Stimulated activated CD4-positive, alpha-beta T cell treated with anti-CD3 and anti-CD28 coated beads, Interleukin-12 subunit alpha, Interleukin-12 subunit beta, amount 100 ng/mL, for 48 hours (primary cell): Measurements from ENCODE around the gene SLC7A1.

Experiments
- DNase-seq, 3 donors: peaks; one replicate each; pipeline ENCODE4 v3.0.0-alpha.2; 2020; ENCODE audit warnings: low read depth in 2 of 3, low spot score in 1 of 3

The SLC7A1 gene

DNA sequence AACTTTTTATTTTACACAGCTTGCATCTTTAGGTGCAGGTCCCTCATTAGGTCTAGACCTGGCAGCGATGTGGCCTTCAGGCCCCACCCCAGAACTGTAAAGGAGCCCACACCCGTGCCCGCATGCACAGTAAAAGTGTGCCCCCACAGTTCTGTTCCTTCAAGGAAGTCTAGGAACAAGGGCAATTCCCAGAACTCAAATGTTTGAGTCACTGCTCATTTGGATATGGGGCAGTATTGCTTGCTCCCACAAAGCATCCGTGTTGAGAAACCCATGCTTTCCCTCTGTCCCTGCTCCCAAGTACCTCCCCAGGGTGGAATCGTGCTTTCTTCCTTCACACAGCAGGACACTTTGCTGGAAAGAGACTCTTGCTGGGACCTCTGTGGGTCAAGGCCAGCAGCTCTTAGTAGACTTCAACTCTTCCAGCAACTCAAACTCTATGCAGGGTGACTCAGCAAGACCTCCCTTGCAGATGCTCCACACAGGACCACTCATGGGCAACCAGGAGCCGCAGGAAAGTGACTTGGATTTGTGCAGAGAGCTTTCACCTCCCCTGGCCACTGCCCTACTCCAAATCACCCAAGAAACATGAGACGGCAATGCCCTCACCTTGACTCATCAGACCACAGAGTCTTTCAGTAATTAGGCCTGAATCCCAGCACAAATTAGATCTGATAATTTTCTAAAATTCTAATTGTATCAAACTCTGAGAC is 12.3 kb downstream of the SLC7A1 start:
- DNase-seq: no peak

DNA sequence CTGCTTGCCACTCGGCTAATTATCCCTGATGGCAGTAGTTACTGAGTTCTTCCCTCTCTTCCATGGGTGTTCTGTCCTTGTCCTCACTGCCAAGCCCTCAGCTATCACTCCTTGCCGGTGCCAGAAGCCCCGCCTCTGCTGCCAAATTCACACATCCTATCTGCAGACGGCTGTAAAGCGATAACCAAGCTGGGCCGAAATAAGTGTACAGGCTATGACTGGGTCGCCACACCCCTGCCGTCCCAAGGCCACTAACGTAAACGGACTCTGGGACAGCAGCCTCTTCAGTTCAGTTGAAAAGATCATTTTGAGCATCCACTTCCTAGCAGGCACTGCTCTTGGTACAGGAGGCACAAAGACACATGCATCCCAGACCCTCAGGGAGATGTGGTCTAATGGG is 13.3 kb downstream of the SLC7A1 start:
- DNase-seq: no peak

DNA sequence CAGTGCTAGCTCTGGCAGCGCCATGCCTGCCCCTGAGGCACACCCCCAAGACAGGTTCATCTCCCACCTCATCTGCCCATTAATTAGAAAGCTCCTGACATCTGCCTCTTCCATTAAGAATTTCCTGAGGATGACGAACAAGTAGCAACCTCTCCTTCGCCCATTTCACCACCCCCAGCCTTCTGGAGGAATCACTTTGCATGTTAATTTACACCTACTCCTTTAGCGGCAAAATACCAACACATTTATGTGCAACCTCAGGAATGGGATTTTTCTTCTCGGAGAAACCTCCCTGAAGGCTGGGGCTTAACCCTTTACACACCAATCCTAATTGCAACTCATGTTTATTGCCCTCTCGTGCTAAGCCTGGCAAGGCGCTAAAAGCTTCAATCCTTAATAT is 13.8 kb downstream of the SLC7A1 start:
- no peak for DNase-seq

DNA sequence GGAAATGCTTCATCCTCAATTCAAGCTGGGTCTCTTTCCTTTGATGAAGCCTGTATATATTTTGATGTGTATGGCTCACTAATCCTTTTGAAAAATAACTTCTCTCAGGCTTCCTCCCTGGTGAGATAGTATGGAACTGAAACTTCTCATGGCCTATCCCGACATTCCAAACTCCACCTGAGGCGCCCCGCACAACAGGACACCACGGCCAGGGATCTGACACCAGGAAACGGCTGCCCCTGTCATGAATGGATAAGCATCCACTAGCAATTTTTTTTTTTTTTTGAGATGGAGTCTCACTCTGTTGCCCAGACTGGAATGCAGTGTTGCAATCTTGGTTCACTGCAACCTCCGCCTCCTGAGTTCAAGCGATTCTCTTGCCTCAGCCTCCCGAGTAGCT is 16.4 kb downstream of the SLC7A1 start:
- DNase-seq: no peak

DNA sequence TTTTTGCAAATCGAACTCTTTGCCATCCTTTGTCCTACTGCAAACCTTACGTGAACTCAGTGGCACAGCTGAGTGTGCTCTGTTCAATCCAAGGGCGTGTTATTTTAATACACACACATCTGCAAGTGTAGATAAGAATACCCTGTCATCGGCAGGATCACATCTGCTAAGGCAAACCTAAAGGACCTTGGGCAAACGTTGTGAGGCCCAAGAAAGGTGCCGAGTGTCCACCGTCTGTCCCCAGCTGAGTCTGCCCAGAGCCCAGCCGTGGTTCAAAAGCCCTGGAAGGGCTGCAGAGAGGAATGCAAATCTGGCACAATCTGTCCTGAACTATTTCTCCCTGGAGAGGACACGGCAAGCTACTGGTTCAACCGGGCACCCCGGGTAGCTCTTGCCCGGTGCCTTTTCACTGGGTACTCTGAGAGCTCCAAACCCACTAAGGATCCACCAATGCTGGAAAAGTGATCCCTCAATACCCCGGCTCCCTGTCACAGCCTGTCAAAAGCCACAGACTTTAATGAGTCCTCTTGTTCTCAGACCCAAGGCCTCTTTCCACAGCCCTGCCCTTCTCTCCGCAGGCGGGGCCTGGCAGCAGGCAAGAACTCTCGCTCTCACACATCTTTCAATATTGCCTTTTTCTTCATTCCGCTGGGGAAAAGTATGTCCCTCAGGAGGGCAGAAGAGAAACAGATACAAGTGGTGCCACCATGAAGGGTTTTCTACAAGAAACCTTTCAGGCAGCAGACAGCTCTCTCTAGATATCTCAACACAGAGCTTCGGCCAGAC is 17.0 kb downstream of the SLC7A1 start:
- no peak for DNase-seq

DNA sequence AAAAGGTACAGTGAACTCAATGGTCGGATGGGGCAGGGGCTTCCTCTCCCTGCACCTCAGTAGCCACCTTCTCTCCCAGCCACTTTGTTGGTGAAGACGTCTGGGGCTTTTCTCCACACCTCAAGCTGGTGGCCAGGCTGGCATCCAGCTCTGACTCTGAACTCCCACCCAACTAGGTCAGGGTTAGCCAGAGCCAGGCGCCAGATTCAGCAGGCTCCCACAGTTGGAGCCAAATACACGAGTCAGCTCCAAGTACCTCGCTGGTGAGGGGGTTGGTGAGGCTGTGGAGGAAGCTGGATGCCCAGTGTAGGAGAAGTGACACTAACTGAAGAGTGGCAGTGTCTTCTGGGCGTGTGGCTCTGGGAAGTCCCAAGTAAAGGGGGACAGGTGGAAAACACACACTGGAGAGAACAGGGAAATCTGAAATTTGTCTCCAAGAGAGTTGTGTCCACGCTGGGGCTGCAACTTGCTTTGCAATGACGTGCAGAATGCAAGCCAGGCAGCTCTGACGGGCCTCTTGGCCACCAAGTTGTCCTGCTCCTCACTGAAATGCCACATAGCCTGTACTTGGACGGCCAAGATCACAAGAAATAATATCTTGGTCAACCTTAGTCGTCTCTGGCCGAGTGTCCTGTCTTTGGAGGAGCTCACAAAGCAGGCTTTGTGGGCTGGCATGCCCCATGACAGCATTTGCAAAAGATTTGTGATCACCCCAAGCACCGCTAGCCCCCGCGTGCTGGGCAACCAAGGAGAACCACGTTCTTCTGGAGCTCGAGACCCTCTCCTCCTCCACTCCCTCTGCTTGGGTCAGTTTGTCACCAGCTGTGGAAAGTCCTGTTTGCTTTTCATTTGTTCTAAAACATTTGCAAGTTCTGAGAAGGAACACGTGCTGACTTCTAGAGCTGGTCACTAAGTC is 18.1 kb downstream of the SLC7A1 start:
- DNase-seq: no peak

DNA sequence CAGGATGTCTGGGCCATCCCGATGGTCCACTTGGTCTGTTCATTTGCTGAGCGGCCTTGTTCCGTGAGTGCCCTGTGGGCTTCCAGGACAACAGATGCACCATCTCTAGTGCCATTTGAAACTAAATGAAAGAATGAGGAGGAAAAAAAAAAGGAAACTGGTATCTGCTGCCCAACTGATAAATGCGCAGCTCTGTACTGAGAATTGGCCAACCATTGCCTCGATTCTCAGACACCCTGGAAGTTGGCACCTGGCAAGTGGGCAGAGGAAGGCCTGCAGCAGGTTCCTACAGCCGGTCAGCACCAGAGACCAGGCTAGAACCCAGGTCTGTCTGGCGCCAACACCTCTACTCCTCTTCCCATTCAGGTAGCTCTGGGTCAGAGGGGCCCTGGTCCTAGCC is 18.9 kb downstream of the SLC7A1 start:
- DNase-seq: no peak

DNA sequence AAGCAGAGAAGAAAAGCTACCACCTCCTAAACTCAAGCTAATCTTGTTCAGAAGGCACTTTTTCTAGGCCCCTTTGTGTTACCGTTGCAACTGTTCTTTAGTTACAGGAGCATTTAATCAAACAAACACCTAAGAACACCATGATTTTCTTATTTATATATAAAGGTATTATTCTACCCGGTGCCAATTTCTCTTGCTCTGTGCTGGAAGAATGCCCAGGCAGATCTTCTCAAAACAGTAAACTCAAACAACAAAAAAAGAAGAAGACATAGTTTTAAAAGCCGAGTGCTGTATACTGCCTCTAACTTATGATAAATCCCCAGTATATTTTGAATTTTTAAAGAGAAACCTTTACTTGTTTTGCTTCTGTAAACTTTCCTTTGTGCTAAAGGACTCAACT is 20.4 kb downstream of the SLC7A1 start:
- no peak for DNase-seq

DNA sequence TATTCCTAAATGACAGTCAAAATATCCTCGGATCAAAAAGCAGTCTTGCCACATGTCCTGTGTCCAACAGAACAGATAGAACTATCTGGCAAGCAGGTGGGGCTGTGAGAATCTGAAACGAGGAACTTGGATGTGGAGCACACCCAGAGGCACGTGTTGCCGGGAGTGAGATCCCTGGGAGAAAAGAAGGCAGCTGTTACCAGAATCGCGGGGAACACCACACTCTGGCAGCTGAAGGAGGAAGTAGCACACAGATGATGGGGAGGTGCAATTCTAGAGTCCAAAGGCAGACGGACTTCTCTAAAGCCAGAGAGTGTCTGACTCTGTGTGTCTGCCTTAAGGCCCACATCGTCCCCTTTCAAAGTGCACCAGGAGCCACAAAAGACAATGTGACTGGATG is 22.3 kb downstream of the SLC7A1 start:
- no peak for DNase-seq

DNA sequence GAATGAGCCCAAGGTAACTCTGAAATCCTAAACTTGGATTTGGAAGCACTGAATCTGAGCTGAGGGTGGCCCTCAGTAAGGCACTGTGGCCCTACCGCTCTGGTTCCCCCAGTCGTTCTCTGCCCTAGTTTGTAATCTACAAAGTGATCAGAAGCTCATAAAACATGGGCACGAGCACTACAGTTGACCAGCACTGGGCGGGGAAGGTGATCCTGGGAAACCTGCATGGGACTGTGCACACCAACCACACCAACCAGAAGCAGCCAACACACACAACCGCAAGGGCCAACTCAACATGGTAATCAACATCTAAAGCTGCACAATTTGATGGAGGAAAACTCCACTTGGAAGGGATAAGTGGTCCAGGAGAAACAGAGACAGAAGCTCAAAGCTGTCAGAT is 22.9 kb downstream of the SLC7A1 start:
- no peak for DNase-seq

DNA sequence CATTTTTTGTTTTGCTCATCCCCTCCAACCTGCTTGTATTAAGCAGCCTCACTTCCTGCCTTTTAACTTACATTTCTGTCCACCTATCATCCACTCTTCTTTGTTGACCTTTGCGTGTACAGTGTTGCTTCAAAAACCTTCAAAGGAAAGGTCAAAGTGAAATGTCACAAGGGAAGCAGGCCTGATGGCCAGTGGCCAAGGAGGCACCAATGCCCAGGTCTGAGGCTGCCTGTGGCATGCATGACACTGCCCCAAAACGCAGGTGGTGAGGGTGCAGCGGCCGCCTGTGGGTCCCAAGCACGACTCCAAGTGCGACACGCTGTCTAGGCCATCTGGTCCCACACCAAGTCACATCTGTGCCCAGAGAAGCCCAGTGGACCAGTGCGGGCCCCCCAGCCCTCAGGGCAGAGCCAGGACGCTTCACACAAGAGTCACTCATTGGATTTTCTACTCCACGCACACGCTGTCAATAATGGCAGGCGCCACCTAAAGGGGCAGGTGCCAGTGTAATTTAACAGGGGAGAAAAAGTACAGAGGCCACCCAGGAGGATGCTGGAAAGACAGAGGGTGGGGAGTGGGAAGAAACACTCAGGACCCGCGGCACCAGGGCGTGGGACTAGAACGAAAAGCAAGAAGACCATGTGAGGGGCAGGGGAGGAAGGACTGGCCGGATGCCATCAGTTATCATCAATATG is 23.5 kb downstream of the SLC7A1 start:
- DNase-seq: no peak

DNA sequence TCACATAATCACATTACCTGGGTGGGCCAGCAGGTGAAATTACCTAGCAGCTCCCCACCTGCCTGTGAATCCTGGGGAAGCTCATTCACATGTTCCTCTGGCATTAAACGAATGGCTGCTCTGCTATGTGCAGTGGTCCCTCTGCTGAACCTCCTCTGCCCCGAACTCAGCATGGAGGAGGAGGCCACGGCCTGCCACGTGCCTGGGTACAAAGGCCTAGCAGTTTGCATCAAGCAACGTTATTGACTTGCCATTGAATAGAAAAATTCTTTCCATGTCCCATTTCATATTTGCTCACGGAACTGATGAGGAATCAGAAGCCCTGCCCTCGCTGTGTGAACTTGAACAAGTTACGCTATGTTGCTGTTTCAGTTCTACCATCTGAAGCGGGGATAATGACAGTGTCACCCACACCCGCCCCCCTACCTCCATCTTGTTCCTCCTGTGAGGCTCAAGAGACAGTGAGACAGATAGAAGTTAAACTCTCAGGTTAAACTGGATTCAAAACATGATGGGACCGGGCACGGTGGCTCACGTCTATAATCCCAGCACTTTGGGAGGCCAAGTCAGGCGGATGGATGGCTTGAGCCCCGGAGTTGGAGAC is 25.3 kb downstream of the SLC7A1 start:
- DNase-seq: no peak

DNA sequence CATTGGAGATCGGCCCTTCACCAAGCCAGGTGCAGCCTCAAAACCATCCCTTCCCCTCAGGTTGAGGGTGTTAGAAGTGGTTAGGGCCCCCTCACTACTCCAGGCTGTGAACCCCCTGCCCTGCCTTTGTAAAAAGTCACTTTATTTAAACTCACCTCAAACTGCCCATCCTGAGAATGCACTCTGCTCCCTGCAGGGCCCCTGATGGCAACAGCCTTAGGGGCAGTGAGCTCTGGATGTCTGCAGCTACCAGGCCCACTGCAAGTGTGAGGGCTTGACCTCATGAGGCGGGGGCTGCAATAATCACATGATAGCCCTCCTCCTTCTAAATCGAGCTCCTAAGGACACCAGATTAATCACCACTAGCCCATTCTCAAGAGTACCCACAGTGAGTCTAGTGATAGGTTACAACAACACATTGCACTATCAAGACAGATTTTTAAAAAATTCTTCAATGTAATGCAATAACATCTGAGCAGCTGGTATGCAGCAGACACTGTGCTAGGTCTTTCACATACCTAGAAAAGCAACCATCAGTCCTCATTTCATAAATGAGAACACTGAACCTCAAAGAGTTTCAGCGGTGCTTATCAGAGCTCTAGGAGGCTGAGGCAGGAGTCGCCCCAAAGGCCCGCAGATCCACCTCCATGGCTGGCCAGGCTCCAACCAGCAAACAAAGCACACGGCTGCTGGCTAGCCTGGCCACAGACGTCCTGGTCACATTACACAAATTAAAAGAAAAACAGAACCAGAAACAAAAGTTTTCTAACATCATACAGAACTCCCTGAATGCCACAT is 26.0 kb downstream of the SLC7A1 start:
- no peak for DNase-seq

DNA sequence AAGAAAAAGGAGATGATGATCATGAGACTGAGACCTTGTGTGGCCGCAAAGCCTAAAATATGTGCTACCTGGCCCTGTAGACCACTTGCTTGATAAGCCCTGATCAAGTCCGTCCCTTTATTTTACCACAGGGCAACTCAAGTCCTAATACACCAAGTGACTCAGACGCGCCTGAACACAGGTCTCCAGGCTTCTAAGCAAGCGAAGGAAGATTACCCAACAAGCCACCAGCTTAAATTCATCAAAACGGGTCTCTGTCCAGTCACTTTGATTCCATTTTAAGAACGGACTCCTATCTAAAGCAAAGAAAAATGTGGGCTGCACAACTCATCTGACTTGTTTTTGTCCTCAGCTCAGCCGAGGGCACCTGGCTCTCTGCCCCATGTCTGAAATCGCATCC is 26.8 kb downstream of the SLC7A1 start:
- no peak for DNase-seq

DNA sequence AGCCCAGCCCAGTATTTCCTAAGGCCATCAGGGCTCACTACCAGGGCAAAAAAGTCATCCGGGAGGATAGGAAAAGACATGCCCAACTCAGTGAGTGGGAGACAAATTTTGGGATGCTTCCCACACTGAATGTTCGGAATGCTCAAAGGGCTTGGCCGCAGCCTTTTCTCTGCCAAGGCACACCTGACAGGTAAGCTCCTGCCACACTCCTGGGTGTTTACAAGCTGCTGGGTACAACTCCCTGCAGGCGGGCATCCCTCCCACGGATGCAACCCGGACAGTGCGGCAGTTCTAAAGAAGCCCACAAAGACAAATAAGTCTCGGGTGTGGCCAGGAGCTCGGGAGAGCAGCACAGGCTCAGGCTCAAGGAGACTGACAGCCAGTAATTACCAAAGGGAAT is 28.1 kb downstream of the SLC7A1 start:
- DNase-seq: no peak

DNA sequence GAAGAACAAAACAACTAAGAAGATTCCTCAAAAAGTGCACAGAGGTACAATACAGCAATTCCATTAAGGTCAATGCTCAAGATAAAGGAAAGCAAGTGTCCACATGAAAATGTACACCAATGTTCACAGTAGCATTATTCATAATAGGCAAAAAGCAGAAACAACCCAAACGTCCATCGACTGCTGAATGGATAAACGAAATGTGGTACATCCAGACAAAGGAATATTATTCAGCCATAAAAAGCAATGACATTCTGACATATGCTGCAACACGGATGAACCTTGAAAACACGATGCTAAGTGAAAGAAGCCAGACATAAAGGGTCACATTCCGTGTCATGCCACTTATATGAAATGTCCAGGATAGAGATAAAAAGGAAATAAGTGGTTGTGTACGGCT is 29.3 kb downstream of the SLC7A1 start:
- no peak for DNase-seq

DNA sequence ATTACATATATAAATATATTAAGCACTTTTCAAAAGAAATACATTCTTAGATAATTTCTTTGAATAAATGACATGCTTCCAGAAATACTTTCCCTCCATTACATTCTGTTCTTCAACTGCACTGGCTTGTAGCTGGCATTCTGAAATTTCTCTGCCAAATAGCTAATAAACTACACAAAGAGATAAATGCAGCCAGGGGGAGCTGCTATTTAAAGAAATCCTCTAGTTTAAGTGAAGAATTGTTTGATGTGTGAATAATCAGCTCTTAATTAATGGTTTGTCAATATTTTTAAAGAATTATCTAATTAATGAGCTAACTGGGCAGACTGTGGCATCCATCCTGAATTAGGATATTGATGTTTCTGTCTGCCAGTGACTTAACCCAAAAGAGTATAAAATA is 30.7 kb downstream of the SLC7A1 start:
- DNase-seq: no peak

DNA sequence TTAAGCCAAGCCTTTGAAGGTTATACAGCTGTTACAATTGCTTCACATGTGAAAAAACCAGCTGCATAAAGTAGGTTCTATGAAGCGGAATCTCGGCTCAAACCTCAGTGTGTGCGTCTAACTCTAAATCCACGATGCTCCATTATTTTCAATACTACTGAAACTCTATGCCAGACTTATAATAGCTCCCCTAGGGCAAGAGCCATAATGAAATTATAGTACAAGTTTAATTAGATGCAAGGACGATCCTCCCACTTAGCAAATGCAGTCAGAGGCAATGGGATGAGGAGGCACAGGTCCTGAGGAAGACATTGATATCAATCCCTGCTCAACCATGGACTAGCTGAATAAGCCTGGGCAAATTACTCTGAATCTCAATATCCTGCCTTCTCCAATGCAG is 31.1 kb downstream of the SLC7A1 start:
- DNase-seq: no peak

DNA sequence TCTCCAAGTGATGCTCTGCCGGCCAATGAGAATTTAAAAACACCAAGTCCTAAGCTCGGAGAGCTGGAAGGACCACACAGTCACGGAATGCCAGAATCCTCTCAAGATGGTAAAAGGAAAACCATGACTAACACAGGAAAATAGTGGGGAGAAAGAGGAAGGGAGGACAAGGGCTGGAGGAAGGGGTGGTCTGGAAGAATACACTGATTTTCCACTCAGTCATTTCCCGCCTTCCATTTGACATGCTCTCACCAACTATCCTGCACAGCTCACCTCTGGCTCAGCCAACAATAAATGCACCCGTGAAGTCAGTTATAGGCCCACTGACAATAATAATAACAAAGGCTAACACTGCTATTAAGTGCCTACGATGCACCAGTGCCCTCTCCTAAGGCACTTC is 31.5 kb downstream of the SLC7A1 start:
- DNase-seq: no peak
